ENCODE measurements around the gene KCNG2. TPM values are rescaled to one million over a fixed set of nuclear protein-coding genes. Genes with fewer than 3 reads are reported as not detected.
A peak's percentile ranks its signal among the peaks of the same experiment; 100 is the strongest.

KCNG2 gene
- total and polyA plus RNA-seq, 4 donors: 1.3 to 2.2 (median 1.4) TPM

GRCh38 chr18:79933765-79934164, 136.0 kb downstream of the KCNG2 start:
- DNase-seq (ENCODE audit: low read depth in 4 of 6, low spot score in 6 of 6): peak in 1 of 6 donors; percentile 18
- Histone ChIP-seq H3K4me3 (ENCODE audit: low read depth, low read length) (no peak overlapping the region), H3K4me1 (ENCODE audit: control insufficient read depth, insufficient read depth, low read length) (peaks cover 5% of the 10 kb centered on the region), H3K27ac (ENCODE audit: low read depth, low read length) (no peak overlapping the region), H3K36me3 (ENCODE audit: control insufficient read depth, insufficient read depth, low read length) (peaks cover 40% of the 10 kb centered on the region), H3K27me3 (ENCODE audit: control insufficient read depth, insufficient read depth, low read length) (no peaks in the 10 kb centered on the region), H3K9me3 (ENCODE audit: control insufficient read depth, insufficient read depth, low read length) (peaks cover 6% of the 10 kb centered on the region)
- 69% methylated on average over 6 of the region's 10 CpGs for WGBS (ENCODE audit: insufficient coverage)

- H3K9me3 ChIP-seq (ENCODE audit: control insufficient read depth, insufficient read depth, low read length): peaks cover 5% of the 10 kb centered on the region
- 49% methylated on average over 7 of the region's 8 CpGs for WGBS (ENCODE audit: insufficient coverage)
- H3K27ac ChIP-seq (ENCODE audit: low read depth, low read length): no peak overlapping the region
- DNase-seq (ENCODE audit: low read depth in 4 of 6, low spot score in 6 of 6): peak in 2 of 6 donors; percentile 52 to 65
- H3K36me3 ChIP-seq (ENCODE audit: control insufficient read depth, insufficient read depth, low read length): peaks cover 36% of the 10 kb centered on the region
- no peak overlapping the region for H3K4me3 ChIP-seq (ENCODE audit: low read depth, low read length)
- peaks cover 5% of the 10 kb centered on the region for H3K4me1 ChIP-seq (ENCODE audit: control insufficient read depth, insufficient read depth, low read length)
- H3K27me3 ChIP-seq (ENCODE audit: control insufficient read depth, insufficient read depth, low read length): no peaks in the 10 kb centered on the region
These were observed 136.8 kb downstream of the KCNG2 start for GRCh38 chr18:79934311-79935097.

- no peak overlapping the region for H3K4me3 ChIP-seq (ENCODE audit: low read depth, low read length)
- H3K27me3 ChIP-seq (ENCODE audit: control insufficient read depth, insufficient read depth, low read length): no peaks in the 10 kb centered on the region
- peaks cover 5% of the 10 kb centered on the region for H3K4me1 ChIP-seq (ENCODE audit: control insufficient read depth, insufficient read depth, low read length)
- WGBS (ENCODE audit: insufficient coverage): 93% methylated on average over 3 of the region's 5 CpGs
- DNase-seq (ENCODE audit: low read depth in 4 of 6, low spot score in 6 of 6): no peak
- peaks cover 5% of the 10 kb centered on the region for H3K9me3 ChIP-seq (ENCODE audit: control insufficient read depth, insufficient read depth, low read length)
- no peak overlapping the region for H3K27ac ChIP-seq (ENCODE audit: low read depth, low read length)
- peaks cover 38% of the 10 kb centered on the region for H3K36me3 ChIP-seq (ENCODE audit: control insufficient read depth, insufficient read depth, low read length)
These were observed 137.4 kb downstream of the KCNG2 start for GRCh38 chr18:79935098-79935480.

- Histone ChIP-seq H3K36me3 (ENCODE audit: control insufficient read depth, insufficient read depth, low read length) (peaks cover 42% of the 10 kb centered on the region), H3K27ac (ENCODE audit: low read depth, low read length) (no peak overlapping the region), H3K4me3 (ENCODE audit: low read depth, low read length) (no peak overlapping the region), H3K27me3 (ENCODE audit: control insufficient read depth, insufficient read depth, low read length) (no peaks in the 10 kb centered on the region), H3K4me1 (ENCODE audit: control insufficient read depth, insufficient read depth, low read length) (peaks cover 5% of the 10 kb centered on the region), H3K9me3 (ENCODE audit: control insufficient read depth, insufficient read depth, low read length) (peaks cover 5% of the 10 kb centered on the region)
- 100% methylated on average over 3 of the region's 3 CpGs for WGBS (ENCODE audit: insufficient coverage)
- DNase-seq (ENCODE audit: low read depth in 4 of 6, low spot score in 6 of 6): no peak
These were observed 137.8 kb downstream of the KCNG2 start for GRCh38 chr18:79935499-79935898.

- Histone ChIP-seq H3K36me3 (ENCODE audit: control insufficient read depth, insufficient read depth, low read length) (peaks cover 46% of the 10 kb centered on the region), H3K9me3 (ENCODE audit: control insufficient read depth, insufficient read depth, low read length) (peaks cover 4% of the 10 kb centered on the region), H3K4me3 (ENCODE audit: low read depth, low read length) (no peak overlapping the region), H3K4me1 (ENCODE audit: control insufficient read depth, insufficient read depth, low read length) (peaks cover 5% of the 10 kb centered on the region), H3K27me3 (ENCODE audit: control insufficient read depth, insufficient read depth, low read length) (no peaks in the 10 kb centered on the region), H3K27ac (ENCODE audit: low read depth, low read length) (no peak overlapping the region)
- no peak for DNase-seq (ENCODE audit: low read depth in 4 of 6, low spot score in 6 of 6)
- WGBS (ENCODE audit: insufficient coverage): 100% methylated on average over 6 of the region's 6 CpGs
These were observed 138.2 kb downstream of the KCNG2 start for GRCh38 chr18:79935925-79936324.

- Histone ChIP-seq H3K27ac (ENCODE audit: low read depth, low read length) (no peak overlapping the region), H3K36me3 (ENCODE audit: control insufficient read depth, insufficient read depth, low read length) (peaks cover 53% of the 10 kb centered on the region), H3K4me3 (ENCODE audit: low read depth, low read length) (no peak overlapping the region), H3K9me3 (ENCODE audit: control insufficient read depth, insufficient read depth, low read length) (no peaks in the 10 kb centered on the region), H3K4me1 (ENCODE audit: control insufficient read depth, insufficient read depth, low read length) (peaks cover 5% of the 10 kb centered on the region), H3K27me3 (ENCODE audit: control insufficient read depth, insufficient read depth, low read length) (no peaks in the 10 kb centered on the region)
- DNase-seq (ENCODE audit: low read depth in 4 of 6, low spot score in 6 of 6): no peak
- WGBS (ENCODE audit: insufficient coverage): 100% methylated on average over 2 of the region's 12 CpGs
These were observed 138.9 kb downstream of the KCNG2 start for GRCh38 chr18:79936641-79937040.

GRCh38 chr18:79937103-79937860, 139.5 kb downstream of the KCNG2 start:
- Histone ChIP-seq H3K4me3 (ENCODE audit: low read depth, low read length) (no peak overlapping the region), H3K4me1 (ENCODE audit: control insufficient read depth, insufficient read depth, low read length) (peaks cover 5% of the 10 kb centered on the region), H3K9me3 (ENCODE audit: control insufficient read depth, insufficient read depth, low read length) (no peaks in the 10 kb centered on the region), H3K27me3 (ENCODE audit: control insufficient read depth, insufficient read depth, low read length) (no peaks in the 10 kb centered on the region), H3K36me3 (ENCODE audit: control insufficient read depth, insufficient read depth, low read length) (peaks cover 60% of the 10 kb centered on the region), H3K27ac (ENCODE audit: low read depth, low read length) (no peak overlapping the region)
- no peak for DNase-seq (ENCODE audit: low read depth in 4 of 6, low spot score in 6 of 6)
- 93% methylated on average over 25 of the region's 25 CpGs for WGBS (ENCODE audit: insufficient coverage)

GRCh38 chr18:79938196-79938595, 140.5 kb downstream of the KCNG2 start:
- Histone ChIP-seq H3K36me3 (ENCODE audit: control insufficient read depth, insufficient read depth, low read length) (peaks cover 68% of the 10 kb centered on the region), H3K4me3 (ENCODE audit: low read depth, low read length) (no peak overlapping the region), H3K9me3 (ENCODE audit: control insufficient read depth, insufficient read depth, low read length) (no peaks in the 10 kb centered on the region), H3K27me3 (ENCODE audit: control insufficient read depth, insufficient read depth, low read length) (no peaks in the 10 kb centered on the region), H3K27ac (ENCODE audit: low read depth, low read length) (no peak overlapping the region), H3K4me1 (ENCODE audit: control insufficient read depth, insufficient read depth, low read length) (peaks cover 6% of the 10 kb centered on the region)
- WGBS (ENCODE audit: insufficient coverage): 100% methylated on average over 7 of the region's 9 CpGs
- DNase-seq (ENCODE audit: low read depth in 4 of 6, low spot score in 6 of 6): no peak

GRCh38 chr18:79939096-79939495, 141.4 kb downstream of the KCNG2 start:
- DNase-seq (ENCODE audit: low read depth in 4 of 6, low spot score in 6 of 6): no peak
- Histone ChIP-seq H3K4me1 (ENCODE audit: control insufficient read depth, insufficient read depth, low read length) (peaks cover 14% of the 10 kb centered on the region), H3K9me3 (ENCODE audit: control insufficient read depth, insufficient read depth, low read length) (no peaks in the 10 kb centered on the region), H3K27ac (ENCODE audit: low read depth, low read length) (no peak overlapping the region), H3K36me3 (ENCODE audit: control insufficient read depth, insufficient read depth, low read length) (peaks cover 77% of the 10 kb centered on the region), H3K4me3 (ENCODE audit: low read depth, low read length) (no peak overlapping the region), H3K27me3 (ENCODE audit: control insufficient read depth, insufficient read depth, low read length) (no peaks in the 10 kb centered on the region)
- 90% methylated on average over 3 of the region's 5 CpGs for WGBS (ENCODE audit: insufficient coverage)

All from spinal cord (tissue), 10 donors.